ENCODE measurements around the gene TOP2A. TPM values are rescaled to one million over a fixed set of nuclear protein-coding genes. Genes with fewer than 3 reads are reported as not detected.

TOP2A gene
- total RNA-seq, 1 donor: 14.5 TPM

GRCh38 chr17:40340327-40340726, 77.4 kb downstream of the TOP2A start:
- Histone ChIP-seq H3K9me3 (ENCODE audit: low read depth, low read length) (no peaks in the 10 kb centered on the region), H3K4me2 (ENCODE audit: insufficient read depth, low read length) (no peak overlapping the region), H3K79me2 (ENCODE audit: insufficient read depth, low read length) (peaks cover 80% of the 10 kb centered on the region)

GRCh38 chr17:40338941-40339649, 78.6 kb downstream of the TOP2A start:
- H3K36me3 ChIP-seq (ENCODE audit: insufficient read depth, low read length): peaks cover 5% of the 10 kb centered on the region
- peaks cover 78% of the 10 kb centered on the region for H3K79me2 ChIP-seq (ENCODE audit: insufficient read depth, low read length)
- no peaks in the 10 kb centered on the region for H3K27me3 ChIP-seq (ENCODE audit: insufficient read depth, low read length)
- no peak overlapping the region for H2AFZ ChIP-seq (ENCODE audit: low read length)
- DNase-seq (ENCODE audit: insufficient read length, low spot score, missing footprints): no peak
- TF ChIP-seq CTCF (IDR thresholded peaks at IDR 0.05; ENCODE audit: extremely low read depth, low read depth, low read length): no peak
- no peak overlapping the region for H3K4me2 ChIP-seq (ENCODE audit: insufficient read depth, low read length)
- H3K4me3 ChIP-seq (ENCODE audit: insufficient read depth, low read length): no peak overlapping the region
- H3K9me3 ChIP-seq (ENCODE audit: low read depth, low read length): no peaks in the 10 kb centered on the region
- H4K20me1 ChIP-seq (ENCODE audit: insufficient read depth, low read length): peaks cover 35% of the 10 kb centered on the region
- H3K4me1 ChIP-seq (ENCODE audit: insufficient read depth, low read length): peaks cover 39% of the 10 kb centered on the region
- no peak overlapping the region for H3K27ac ChIP-seq (ENCODE audit: low read depth, low read length)

More at GRCh38 chr17:40340327-40340726, 77.4 kb downstream of the TOP2A start:
- no peak for TF ChIP-seq CTCF (IDR thresholded peaks at IDR 0.05; ENCODE audit: extremely low read depth, low read depth, low read length)
- Histone ChIP-seq H3K4me1 (ENCODE audit: insufficient read depth, low read length) (peaks cover 40% of the 10 kb centered on the region), H4K20me1 (ENCODE audit: insufficient read depth, low read length) (peaks cover 40% of the 10 kb centered on the region), H3K27me3 (ENCODE audit: insufficient read depth, low read length) (no peaks in the 10 kb centered on the region), H2AFZ (ENCODE audit: low read length) (no peak overlapping the region), H3K36me3 (ENCODE audit: insufficient read depth, low read length) (peaks cover 5% of the 10 kb centered on the region), H3K27ac (ENCODE audit: low read depth, low read length) (peak overlapping the region; percentile 79), H3K4me3 (ENCODE audit: insufficient read depth, low read length) (no peak overlapping the region)
- no peak for DNase-seq (ENCODE audit: insufficient read length, low spot score, missing footprints)

Small RNAs within 50 kb of the gene (small RNA-seq; reads per million reads assigned to genes)
- not detected for gene RF00019
- not detected for gene RNA5SP441

Other genes starting within 250 kb of the TOP2A start
- gene RAPGEFL1, start 240.4 kb downstream of the TOP2A start, total RNA-seq: 1.4 and 2.1 TPM in 2 replicates
- gene WIPF2, start 198.6 kb downstream of the TOP2A start, total RNA-seq: 8.0 and 8.5 TPM in 2 replicates
- 5.1 and 8.3 TPM in 2 replicates for gene CDC6, start 130.0 kb downstream of the TOP2A start, total RNA-seq
- 31.1 and 32.4 TPM in 2 replicates for gene RARA, start 108.7 kb downstream of the TOP2A start, total RNA-seq
- gene GJD3, start 53.2 kb downstream of the TOP2A start, total RNA-seq: 1.8 and 2.7 TPM in 2 replicates
- 666 and 801 TPM in 2 replicates for gene IGFBP4, start 25.6 kb upstream of the TOP2A start, total RNA-seq
- under 0.01 and 0.29 TPM in 2 replicates for gene TNS4, start 83.7 kb upstream of the TOP2A start, total RNA-seq
- gene CCR7, start 147.6 kb upstream of the TOP2A start, total RNA-seq: not detected in 2 replicates
- 101 and 107 TPM in 2 replicates for gene SMARCE1, start 229.9 kb upstream of the TOP2A start, total RNA-seq
- under 0.01 TPM in 2 replicates for gene KRT222, start 247.3 kb upstream of the TOP2A start, total RNA-seq

Measured in osteoblast (primary cell).